ENCODE results near the gene SHLD2. TPM values are rescaled to one million over a fixed set of nuclear protein-coding genes. Genes with fewer than 3 reads are reported as not detected.

Gene SHLD2
- total and polyA plus RNA-seq, 11 donors: 4.3 to 17.7 (median 10.3) TPM

DNA sequence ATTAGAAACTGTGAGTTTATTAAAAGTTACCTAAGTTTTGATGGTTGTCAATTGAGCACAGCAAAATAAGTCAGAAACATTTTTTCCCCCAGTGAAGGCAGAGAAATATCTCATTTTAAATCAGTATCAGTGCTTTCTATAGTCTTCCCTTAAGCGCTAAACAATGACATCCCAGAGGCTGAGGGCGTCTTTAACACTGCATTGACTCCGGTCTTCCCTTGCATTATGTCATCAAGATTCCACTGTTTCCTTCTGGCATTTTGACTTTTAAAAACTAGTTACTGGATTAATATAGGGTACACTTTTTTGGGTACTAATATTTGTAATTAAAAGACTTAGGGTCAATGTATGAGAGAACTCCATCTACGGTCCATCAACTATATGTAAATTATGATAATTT, 4.2 kb upstream of the SHLD2 start:
- Histone ChIP-seq H3K27ac (no peak overlapping the region), H3K36me3 (peaks cover 0 to 15% (median 0%) of the 10 kb centered on the region in 9 donors), H3K9me3 (no peaks in the 10 kb centered on the region), H3K27me3 (no peaks in the 10 kb centered on the region), H3K4me1 (peaks cover 0 to 53% (median 29%) of the 10 kb centered on the region in 12 donors), H3K4me3 (no peak overlapping the region)
- WGBS, 4 donors: 69 to 92% (median 72%) methylated on average over 4 of the region's 4 CpGs
- intact Hi-C loops (cut with DNase I): loop anchor here in 3 of 10 donors (5.0 to 10.0 kb wide), 2 partner anchors 116 to 118 kb away; no protein-coding TSS in a partner anchor
- no peak for DNase-seq
- no peak for ATAC-seq
- TF ChIP-seq, protein P1, sequence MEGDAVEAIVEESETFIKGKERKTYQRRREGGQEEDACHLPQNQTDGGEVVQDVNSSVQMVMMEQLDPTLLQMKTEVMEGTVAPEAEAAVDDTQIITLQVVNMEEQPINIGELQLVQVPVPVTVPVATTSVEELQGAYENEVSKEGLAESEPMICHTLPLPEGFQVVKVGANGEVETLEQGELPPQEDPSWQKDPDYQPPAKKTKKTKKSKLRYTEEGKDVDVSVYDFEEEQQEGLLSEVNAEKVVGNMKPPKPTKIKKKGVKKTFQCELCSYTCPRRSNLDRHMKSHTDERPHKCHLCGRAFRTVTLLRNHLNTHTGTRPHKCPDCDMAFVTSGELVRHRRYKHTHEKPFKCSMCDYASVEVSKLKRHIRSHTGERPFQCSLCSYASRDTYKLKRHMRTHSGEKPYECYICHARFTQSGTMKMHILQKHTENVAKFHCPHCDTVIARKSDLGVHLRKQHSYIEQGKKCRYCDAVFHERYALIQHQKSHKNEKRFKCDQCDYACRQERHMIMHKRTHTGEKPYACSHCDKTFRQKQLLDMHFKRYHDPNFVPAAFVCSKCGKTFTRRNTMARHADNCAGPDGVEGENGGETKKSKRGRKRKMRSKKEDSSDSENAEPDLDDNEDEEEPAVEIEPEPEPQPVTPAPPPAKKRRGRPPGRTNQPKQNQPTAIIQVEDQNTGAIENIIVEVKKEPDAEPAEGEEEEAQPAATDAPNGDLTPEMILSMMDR (IDR thresholded peaks at IDR 0.05): no peak
- no peak for TF ChIP-seq POLR2A (IDR thresholded peaks at IDR 0.05)

DNA sequence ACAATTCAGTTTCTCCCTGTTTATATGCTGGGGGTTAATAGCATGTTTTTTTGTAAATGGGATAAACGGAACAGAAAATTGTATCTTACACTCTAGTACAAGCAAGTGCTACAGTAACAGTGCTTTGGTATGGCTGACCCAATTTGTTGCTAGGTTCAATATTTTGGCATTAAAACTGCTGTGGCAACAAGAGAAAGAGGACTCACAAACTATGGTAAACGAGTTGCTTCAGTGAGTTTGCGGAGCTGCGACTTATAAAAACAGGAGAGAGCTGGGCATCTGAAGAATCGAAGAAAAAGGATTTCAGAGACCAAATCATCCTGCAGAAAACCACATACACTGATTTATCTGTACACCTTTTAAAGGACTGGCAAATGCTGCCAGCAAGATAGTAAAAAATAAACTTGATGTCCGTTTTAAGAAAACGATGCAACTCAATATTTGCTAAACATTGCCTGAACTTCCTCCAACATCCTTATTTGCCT, 2.6 kb upstream of the SHLD2 start:
- WGBS, 4 donors: 32 to 47% (median 36%) methylated on average over 7 of the region's 7 CpGs
- TF ChIP-seq, protein P1 (IDR thresholded peaks at IDR 0.05): no peak
- peaks cover 0 to 58% (median 33%) of the 10 kb centered on the region in 12 donors for H3K4me1 ChIP-seq
- intact Hi-C loops (cut with DNase I): loop anchor here in 3 of 10 donors (5.0 to 10.0 kb wide), 2 partner anchors 118 to 120 kb away; no protein-coding TSS in a partner anchor
- H3K27ac ChIP-seq: peak overlapping the region in 7 of 12 donors; percentile 55 to 99 (median 95)
- peak overlapping the region in 11 of 12 donors; percentile 64 to 92 (median 81) for H3K4me3 ChIP-seq
- H3K9me3 ChIP-seq: no peaks in the 10 kb centered on the region
- ATAC-seq (no peak), DNase-seq (no peak)
- no peaks in the 10 kb centered on the region for H3K27me3 ChIP-seq
- peaks cover 0 to 15% (median 0%) of the 10 kb centered on the region in 9 donors for H3K36me3 ChIP-seq

DNA sequence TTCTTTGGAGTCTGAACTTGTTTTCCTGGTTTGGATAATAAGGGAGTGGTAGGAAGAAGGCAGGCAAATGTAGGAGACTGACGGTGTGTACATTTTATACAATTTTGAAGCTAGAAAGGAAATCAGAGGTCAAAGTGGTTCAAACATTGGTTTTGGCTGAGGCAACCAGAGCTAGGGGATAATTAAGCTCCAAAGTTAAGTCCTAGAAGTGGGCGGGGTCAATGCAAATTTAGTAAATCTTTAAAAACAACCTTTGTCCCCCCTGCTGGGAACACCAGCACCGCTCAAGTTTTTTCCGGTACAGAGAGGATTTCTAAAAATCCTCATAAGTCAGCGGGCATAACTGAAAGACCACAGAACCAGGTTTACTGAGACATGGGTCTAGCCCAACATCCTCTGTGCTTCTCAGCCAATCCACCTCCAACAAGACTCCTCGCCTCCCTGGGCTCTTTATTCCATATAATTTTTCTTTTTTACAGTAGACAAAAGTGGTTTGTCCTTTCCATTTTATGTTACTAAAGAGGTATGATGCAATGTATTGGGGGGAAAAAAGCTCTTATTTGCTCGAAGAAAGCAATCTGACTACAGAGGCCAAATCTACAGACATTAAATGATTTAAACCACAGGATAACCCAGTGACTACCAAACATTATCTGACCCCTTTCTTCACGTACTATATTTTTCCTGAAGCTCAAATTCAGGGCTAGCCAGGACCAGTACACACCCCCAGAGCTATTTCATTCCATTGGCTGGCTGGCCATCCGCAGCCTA, 2.0 kb upstream of the SHLD2 start:
- intact Hi-C loops (cut with DNase I): loop anchor here in 3 of 10 donors (5.0 to 10.0 kb wide), 2 partner anchors 118 to 121 kb away; no protein-coding TSS in a partner anchor
- no peak for DNase-seq
- Histone ChIP-seq H3K36me3 (peaks cover 0 to 19% (median 4%) of the 10 kb centered on the region in 9 donors), H3K9me3 (no peaks in the 10 kb centered on the region), H3K4me1 (peaks cover 0 to 56% (median 33%) of the 10 kb centered on the region in 12 donors), H3K4me3 (peak overlapping the region; percentile 64 to 92 (median 81)), H3K27me3 (no peaks in the 10 kb centered on the region), H3K27ac (peak overlapping the region in 9 of 12 donors; percentile 55 to 99 (median 95))
- ATAC-seq: no peak
- TF ChIP-seq POLR2A (IDR thresholded peaks at IDR 0.05): no peak
- TF ChIP-seq, protein P1 (IDR thresholded peaks at IDR 0.05): no peak
- WGBS, 4 donors: 28 to 39% (median 37%) methylated on average over 9 of the region's 9 CpGs

Measured in heart left ventricle (tissue), 16 donors.